H9 (cell line): Measurements from ENCODE around the gene ETFA. TPM values are rescaled to one million over a fixed set of nuclear protein-coding genes. Genes with fewer than 3 reads are reported as not detected.

Experiments
- DNase-seq: peaks from one replicate; pipeline ENCODE4 v3.0.0-alpha.2; 2017
- H2AFZ ChIP-seq: one replicate; pipeline ENCODE4 v1.6.1; 2013; ENCODE audit warnings: mild to moderate bottlenecking, low read length, control low read depth, moderate library complexity
- H2AK5ac ChIP-seq: 2 replicates; pipeline ENCODE4 v1.6.1; 2013; ENCODE audit warnings: low read length, control low read depth, mixed read lengths; ENCODE audit not compliant: insufficient read length
- H2BK120ac ChIP-seq: one replicate; pipeline ENCODE4 v1.6.1; 2013; ENCODE audit warnings: low read depth, mild to moderate bottlenecking, low read length, control low read depth, inconsistent platforms; ENCODE audit not compliant: poor library complexity, severe bottlenecking
- H2BK12ac ChIP-seq: 2 replicates; pipeline ENCODE4 v1.6.1; 2013; ENCODE audit warnings: low read length, control low read depth, mixed read lengths, low read depth; ENCODE audit not compliant: insufficient read length
- H2BK15ac ChIP-seq: 2 replicates; pipeline ENCODE4 v1.6.1; 2013; ENCODE audit warnings: low read depth, low read length, control low read depth
- H2BK20ac ChIP-seq: one replicate; pipeline ENCODE4 v1.6.1; 2013; ENCODE audit warnings: low read depth, mild to moderate bottlenecking, low read length, control low read depth, inconsistent platforms; ENCODE audit not compliant: poor library complexity, severe bottlenecking
- H2BK5ac ChIP-seq: 2 replicates; pipeline ENCODE4 v1.6.1; 2013; ENCODE audit warnings: low read length, control low read depth, mixed read lengths; ENCODE audit not compliant: insufficient read length
- H3K14ac ChIP-seq: 2 replicates; pipeline ENCODE4 v1.6.1; 2013; ENCODE audit warnings: low read length, control low read depth; ENCODE audit not compliant: insufficient read depth
- H3K18ac ChIP-seq: 2 replicates; pipeline ENCODE4 v1.6.1; 2013; ENCODE audit warnings: low read depth, mild to moderate bottlenecking, mixed read lengths, low read length, control low read depth; ENCODE audit not compliant: insufficient read length
- H3K23ac ChIP-seq: 2 replicates; pipeline ENCODE4 v1.6.1; 2013; ENCODE audit warnings: low read length, control low read depth, mixed read lengths, low read depth; ENCODE audit not compliant: insufficient read length
- H3K23me2 ChIP-seq: 2 replicates; pipeline ENCODE4 v1.6.1; 2013; ENCODE audit warnings: low read depth, mild to moderate bottlenecking, mixed read lengths, low read length, control low read depth; ENCODE audit not compliant: insufficient read length, poor library complexity, severe bottlenecking
- H3K27ac ChIP-seq: 2 replicates; pipeline ENCODE4 v1.5.1; 2013; ENCODE audit warnings: low read length, control low read depth, mixed read lengths, low read depth; ENCODE audit not compliant: insufficient read length
- H3K27me3 ChIP-seq: 2 replicates; pipeline ENCODE4 v1.6.1; 2013; ENCODE audit warnings: low read length, control low read depth, inconsistent platforms; ENCODE audit not compliant: insufficient read depth
- H3K4ac ChIP-seq: 2 replicates; pipeline ENCODE4 v1.6.1; 2013; ENCODE audit warnings: low read depth, mild to moderate bottlenecking, control low read depth, inconsistent platforms, low read length, moderate library complexity
- H3K4me1 ChIP-seq: 2 replicates; pipeline ENCODE4 v1.6.1; 2013; ENCODE audit warnings: low read length, control low read depth, inconsistent platforms; ENCODE audit not compliant: insufficient read depth
- H3K4me2 ChIP-seq: 2 replicates; pipeline ENCODE4 v1.6.1; 2013; ENCODE audit warnings: low read length, control low read depth, mixed read lengths; ENCODE audit not compliant: insufficient read length, insufficient read depth
- H3K56ac ChIP-seq: 2 replicates; pipeline ENCODE4 v1.6.1; 2013; ENCODE audit warnings: low read depth, mild to moderate bottlenecking, mixed read lengths, low read length, control low read depth; ENCODE audit not compliant: insufficient read length
- H3K79me1 ChIP-seq: 2 replicates; pipeline ENCODE4 v1.6.1; 2013; ENCODE audit warnings: low read depth, mild to moderate bottlenecking, moderate library complexity, low read length, control low read depth, inconsistent platforms; ENCODE audit not compliant: insufficient read depth, poor library complexity, severe bottlenecking
- H3K79me2 ChIP-seq: 2 replicates; pipeline ENCODE4 v1.6.1; 2013; ENCODE audit warnings: low read length, control low read depth, inconsistent platforms; ENCODE audit not compliant: insufficient read depth
- H3K9ac ChIP-seq: 2 replicates; pipeline ENCODE4 v1.6.1; 2013; ENCODE audit warnings: low read length, control low read depth, mixed read lengths; ENCODE audit not compliant: insufficient read length; ENCODE audit errors: extremely low read depth
- H3K9me3 ChIP-seq: one replicate; pipeline ENCODE4 v1.6.1; 2013; ENCODE audit warnings: low read depth, low read length, inconsistent platforms; ENCODE audit not compliant: control insufficient read depth
- H3T11ph ChIP-seq: one replicate; pipeline ENCODE4 v1.6.1; 2013; ENCODE audit warnings: mild to moderate bottlenecking, low read length, control low read depth, inconsistent platforms
- H4K20me1 ChIP-seq: one replicate; pipeline ENCODE4 v1.6.1; 2013; ENCODE audit not compliant: control insufficient read depth, insufficient read length, insufficient read depth
- H4K5ac ChIP-seq: 2 replicates; pipeline ENCODE4 v1.6.1; 2013; ENCODE audit warnings: low read depth, mild to moderate bottlenecking, mixed read lengths, low read length, control low read depth; ENCODE audit not compliant: insufficient read length
- H4K8ac ChIP-seq: replicated peaks from 2 replicates; pipeline ENCODE4 v1.6.1; 2013; ENCODE audit warnings: low read length, control low read depth, mixed read lengths, low read depth; ENCODE audit not compliant: insufficient read length
- H4K91ac ChIP-seq: 2 replicates; pipeline ENCODE4 v1.6.1; 2013; ENCODE audit warnings: low read depth, mild to moderate bottlenecking, moderate library complexity, mixed read lengths, low read length, control low read depth; ENCODE audit not compliant: insufficient read length
- H3K27ac Mint-ChIP-seq, 3 experiments: 2 replicates in 2 of 3; 3 replicates in 1 of 3; pipeline ENCODE4 v1.8.0; 2020 to 2021; ENCODE audit warnings: mixed read lengths in 3 of 3, mild to moderate bottlenecking in 1 of 3, moderate library complexity in 1 of 3
- H3K27me3 Mint-ChIP-seq: 2 replicates; pipeline ENCODE4 v1.8.0; 2021; ENCODE audit warnings: low read depth, mild to moderate bottlenecking, moderate library complexity, mixed read lengths
- H3K36me3 Mint-ChIP-seq, 3 experiments: 2 replicates in 2 of 3; 3 replicates in 1 of 3; pipeline ENCODE4 v1.8.0; 2020 to 2021; ENCODE audit warnings: low read depth in 3 of 3, mixed read lengths in 3 of 3; ENCODE audit not compliant: insufficient read depth in 1 of 3
- H3K4me1 Mint-ChIP-seq, 2 experiments: 2 replicates each; pipeline ENCODE4 v1.8.0; 2020; ENCODE audit warnings: mixed read lengths in 2 of 2
- H3K4me3 Mint-ChIP-seq, 2 experiments: 2 replicates in 1 of 2; 3 replicates in 1 of 2; pipeline ENCODE4 v1.8.0; 2020 to 2021; ENCODE audit warnings: mild to moderate bottlenecking in 2 of 2, mixed read lengths in 2 of 2, moderate library complexity in 1 of 2
- H3K9me3 Mint-ChIP-seq, 2 experiments: 2 replicates in 1 of 2; 3 replicates in 1 of 2; pipeline ENCODE4 v1.8.0; 2020; ENCODE audit warnings: mild to moderate bottlenecking in 2 of 2, mixed read lengths in 2 of 2, moderate library complexity in 1 of 2
- CTCF ChIP-seq: fragments of 200-600 bp; sonication (generic); conservative IDR thresholded peaks from 3 replicates; pipeline ENCODE4 v1.8.0; 2021; ENCODE audit warnings: antibody characterized with exemption, mild to moderate bottlenecking
- WGBS: extraction: QIAGEN DNeasy Blood & Tissue Kit; methylation state at CpG from one replicate; pipeline ENCODE4 v1.1.7; 2013; ENCODE audit warnings: missing lambda C conversion rate, low lambda C conversion rate, mixed read lengths; ENCODE audit not compliant: insufficient read length; ENCODE audit errors: extremely low coverage; 5-methylcytosine and 5-hydroxymethylcytosine counted together
- total RNA-seq: library from RNA; stranded (reverse); gene quantifications from 2 replicates; pipeline ENCODE4 v1.2.1, GENCODE V29; 2021

Gene ETFA
- total RNA-seq, 1 experiment from 2014 or later: 109 TPM

- no peak overlapping the region for H3K23ac ChIP-seq
- no peak overlapping the region for H3T11ph ChIP-seq
- H3K4me3 Mint-ChIP-seq: no peak overlapping the region
- H3K27ac ChIP-seq: no peak overlapping the region
- no peak overlapping the region for H3K14ac ChIP-seq
- H3K4me1 Mint-ChIP-seq: no peaks in the 10 kb centered on the region; a peak in 1 of 4 replicates
- no peaks in the 10 kb centered on the region for H3K79me1 ChIP-seq
- no peak overlapping the region for H3K4me2 ChIP-seq
- H3K9ac ChIP-seq: no peak overlapping the region
- no peak overlapping the region for H2BK15ac ChIP-seq
- no peak for DNase-seq
- WGBS: no CpG with 5 or more reads among the region's 1 CpG
- H3K18ac ChIP-seq: no peak overlapping the region
- no peak overlapping the region for H2BK5ac ChIP-seq
- no peak overlapping the region for H2AFZ ChIP-seq
- H4K8ac ChIP-seq: no peak overlapping the region
- TF ChIP-seq CTCF: no peak
- H3K27ac Mint-ChIP-seq: no peak overlapping the region
- no peak overlapping the region for H2BK120ac ChIP-seq
- no peaks in the 10 kb centered on the region for H3K4me1 ChIP-seq
- H3K9me3 ChIP-seq: no peaks in the 10 kb centered on the region
- H2AK5ac ChIP-seq: no peak overlapping the region
- peaks cover 9 to 25% (median 17%) of the 10 kb centered on the region in 3 experiments for H3K36me3 Mint-ChIP-seq
- H3K79me2 ChIP-seq: no peaks in the 10 kb centered on the region
- no peak overlapping the region for H4K91ac ChIP-seq
- H3K27me3 Mint-ChIP-seq: no peaks in the 10 kb centered on the region
- H3K4ac ChIP-seq: no peak overlapping the region
- H4K5ac ChIP-seq: no peak overlapping the region
- H4K20me1 ChIP-seq: no peaks in the 10 kb centered on the region
- H2BK20ac ChIP-seq: no peak overlapping the region
- no peak overlapping the region for H2BK12ac ChIP-seq
- H3K56ac ChIP-seq: no peak overlapping the region
- H3K23me2 ChIP-seq: no peaks in the 10 kb centered on the region
- H3K27me3 ChIP-seq: no peaks in the 10 kb centered on the region
- H3K9me3 Mint-ChIP-seq: peaks cover 2 to 9% of the 10 kb centered on the region in 2 experiments; a peak in 2 of 5 replicates
Measured at GRCh38 chr15:76215634-76216033, 95.6 kb downstream of the ETFA start.
